ENCODE data around the gene METTL17. TPM values are rescaled to one million over a fixed set of nuclear protein-coding genes. Genes with fewer than 3 reads are reported as not detected.

METTL17 gene
- total RNA-seq, 1 experiment from 2014 or later: 98.1 TPM

- TF ChIP-seq ERG (CRISPR knock-in tag; IDR thresholded peaks at IDR 0.05): no peak
- H3K27ac Mint-ChIP-seq: no peak within 1 kb of the TSS
These were observed 52.1 kb downstream of the METTL17 start, which contains the start of gene RNASE7 for GRCh38 chr14:21041676-21042433. TSS of gene RNASE7 (plus strand) at chr14:21042362. CDS start at chr14:21042993, 631 bp downstream.

GRCh38 chr14:21042918-21043317, 53.1 kb downstream of the METTL17 start:
- CTCF ChIA-PET: interaction anchor here (1.1 to 7.0 kb wide), 4 partner anchors 11 to 37 kb away, joined by 5 to 670 read pairs (median 6); no protein-coding TSS in a partner anchor
- no peaks in the 10 kb centered on the region for H3K9me3 Mint-ChIP-seq
- peaks cover 26% of the 10 kb centered on the region for H3K4me1 Mint-ChIP-seq
- ATAC-seq (no peak), DNase-seq (ENCODE audit: low spot score) (no peak)
- TF ChIP-seq USF2 (CRISPR knock-in tag; IDR thresholded peaks at IDR 0.05) (no peak), AFF4 (CRISPR knock-in tag; IDR thresholded peaks at IDR 0.05; ENCODE audit: borderline replicate concordance) (no peak), GABPB1 (CRISPR knock-in tag; IDR thresholded peaks at IDR 0.05) (no peak), GRHL2 (CRISPR knock-in tag; IDR thresholded peaks at IDR 0.05; ENCODE audit: insufficient replicate concordance, severe bottlenecking) (no peak), ZBTB21 (CRISPR knock-in tag; IDR thresholded peaks at IDR 0.05; ENCODE audit: borderline replicate concordance) (no peak), FOXJ3 (CRISPR knock-in tag; IDR thresholded peaks at IDR 0.05; ENCODE audit: borderline replicate concordance) (no peak), PRRX2 (CRISPR knock-in tag; IDR thresholded peaks at IDR 0.05) (no peak), FOXK1 (CRISPR knock-in tag; IDR thresholded peaks at IDR 0.05) (no peak), NFATC4 (CRISPR knock-in tag; IDR thresholded peaks at IDR 0.05) (no peak), ETV6 (CRISPR knock-in tag; IDR thresholded peaks at IDR 0.05) (no peak), ZNF232 (CRISPR knock-in tag; IDR thresholded peaks at IDR 0.05) (no peak), ERG (CRISPR knock-in tag; IDR thresholded peaks at IDR 0.05) (no peak), ZNF416 (CRISPR knock-in tag; IDR thresholded peaks at IDR 0.05) (no peak), MXD4 (CRISPR knock-in tag; IDR thresholded peaks at IDR 0.05; ENCODE audit: borderline replicate concordance) (no peak), ZNF138 (CRISPR knock-in tag; conservative IDR thresholded peaks at IDR 0.05) (no peak), GTF2I (CRISPR knock-in tag; conservative IDR thresholded peaks at IDR 0.05) (no peak), CTCF (IDR thresholded peaks at IDR 0.05) (no peak), PRDM15 (CRISPR knock-in tag; IDR thresholded peaks at IDR 0.05) (no peak)
- H3K4me3 Mint-ChIP-seq: no peak overlapping the region
- POLR2A ChIA-PET: no interaction called here
- H3K36me3 Mint-ChIP-seq: no peaks in the 10 kb centered on the region
- no peak overlapping the region for H3K27ac Mint-ChIP-seq
- peaks cover 3% of the 10 kb centered on the region; the same call in 1 of the 2 replicates for H3K27me3 Mint-ChIP-seq (ENCODE audit: low read depth)

More at GRCh38 chr14:21041676-21042433, 52.1 kb downstream of the METTL17 start, which contains the start of gene RNASE7:
- Mint-ChIP-seq H3K36me3 (no peaks in the 10 kb centered on the region), H3K4me1 (peaks cover 26% of the 10 kb centered on the region), H3K27me3 (ENCODE audit: low read depth) (peaks cover 3% of the 10 kb centered on the region; the same call in 1 of the 2 replicates), H3K4me3 (no peak within 1 kb of the TSS), H3K9me3 (no peaks in the 10 kb centered on the region)
- ChIA-PET CTCF (interaction anchor here (1.0 to 7.0 kb wide), 6 partner anchors 17 to 71 kb away, joined by 3 to 670 read pairs (median 28); partner anchors contain the start of gene ARHGEF40), POLR2A (interaction anchor here (1.8 kb wide), 1 partner anchor 16 kb away, joined by 7 read pairs; no protein-coding TSS in a partner anchor)
- no peak for DNase-seq (ENCODE audit: low spot score)
- no peak for ATAC-seq

Measured in WTC11 (cell line).